CD1c-positive myeloid dendritic cell (primary cell): Measurements from ENCODE around the gene ANGPTL7.

Experiments used
- DNase-seq: peaks from one replicate; pipeline ENCODE4 v3.0.0-alpha.2; 2016; ENCODE audit errors: extremely low spot score

ANGPTL7 gene

GRCh38 chr1:11204396-11205190 is 15.4 kb downstream of the ANGPTL7 start:
- DNase-seq = no peak

- no peak for DNase-seq
Measured at GRCh38 chr1:11207898-11208611, 18.9 kb downstream of the ANGPTL7 start.

GRCh38 chr1:11211461-11211860 is 22.3 kb downstream of the ANGPTL7 start:
- DNase-seq = no peak

- no peak for DNase-seq
Measured at GRCh38 chr1:11211925-11212587, 22.9 kb downstream of the ANGPTL7 start.

- no peak for DNase-seq
Measured at GRCh38 chr1:11214698-11215380, 25.7 kb downstream of the ANGPTL7 start.

GRCh38 chr1:11215381-11216005 is 26.3 kb downstream of the ANGPTL7 start:
- DNase-seq = no peak

- DNase-seq = no peak
Measured at GRCh38 chr1:11216074-11216473, 26.9 kb downstream of the ANGPTL7 start.

- DNase-seq = no peak
Measured at GRCh38 chr1:11227106-11228077, 38.2 kb downstream of the ANGPTL7 start.

GRCh38 chr1:11229203-11229602 is 40.0 kb downstream of the ANGPTL7 start:
- DNase-seq = no peak

GRCh38 chr1:11233208-11233607 is 44.1 kb downstream of the ANGPTL7 start:
- no peak for DNase-seq

GRCh38 chr1:11237356-11237755 is 48.2 kb downstream of the ANGPTL7 start:
- DNase-seq = no peak

GRCh38 chr1:11238311-11238710 is 49.2 kb downstream of the ANGPTL7 start:
- no peak for DNase-seq

GRCh38 chr1:11245248-11245647 is 56.1 kb downstream of the ANGPTL7 start:
- no peak for DNase-seq
